ENCODE results near the gene AHRR. TPM values are rescaled to one million over a fixed set of nuclear protein-coding genes. Genes with fewer than 3 reads are reported as not detected.
A peak's percentile ranks its signal among the peaks of the same experiment; 100 is the strongest.

AHRR gene
- total RNA-seq, 1 donor from 2014 or later: 1.0 TPM

- Mint-ChIP-seq H3K27me3 (ENCODE audit: low read depth) (no peaks in the 10 kb centered on the region), H3K4me1 (peaks cover 15% of the 10 kb centered on the region), H3K9me3 (peaks cover 7% of the 10 kb centered on the region), H3K36me3 (ENCODE audit: low read depth) (peaks cover 48% of the 10 kb centered on the region), H3K4me3 (no peak overlapping the region), H3K27ac (ENCODE audit: unreplicated experiment) (no peak overlapping the region)
- no peak for DNase-seq (ENCODE audit: low read depth, low spot score)
- TF ChIP-seq, protein P1, sequence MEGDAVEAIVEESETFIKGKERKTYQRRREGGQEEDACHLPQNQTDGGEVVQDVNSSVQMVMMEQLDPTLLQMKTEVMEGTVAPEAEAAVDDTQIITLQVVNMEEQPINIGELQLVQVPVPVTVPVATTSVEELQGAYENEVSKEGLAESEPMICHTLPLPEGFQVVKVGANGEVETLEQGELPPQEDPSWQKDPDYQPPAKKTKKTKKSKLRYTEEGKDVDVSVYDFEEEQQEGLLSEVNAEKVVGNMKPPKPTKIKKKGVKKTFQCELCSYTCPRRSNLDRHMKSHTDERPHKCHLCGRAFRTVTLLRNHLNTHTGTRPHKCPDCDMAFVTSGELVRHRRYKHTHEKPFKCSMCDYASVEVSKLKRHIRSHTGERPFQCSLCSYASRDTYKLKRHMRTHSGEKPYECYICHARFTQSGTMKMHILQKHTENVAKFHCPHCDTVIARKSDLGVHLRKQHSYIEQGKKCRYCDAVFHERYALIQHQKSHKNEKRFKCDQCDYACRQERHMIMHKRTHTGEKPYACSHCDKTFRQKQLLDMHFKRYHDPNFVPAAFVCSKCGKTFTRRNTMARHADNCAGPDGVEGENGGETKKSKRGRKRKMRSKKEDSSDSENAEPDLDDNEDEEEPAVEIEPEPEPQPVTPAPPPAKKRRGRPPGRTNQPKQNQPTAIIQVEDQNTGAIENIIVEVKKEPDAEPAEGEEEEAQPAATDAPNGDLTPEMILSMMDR (conservative IDR thresholded peaks at IDR 0.05): no peak
These were observed 126.0 kb downstream of the AHRR start for GRCh38 chr5:447501-447900.

- DNase-seq (ENCODE audit: low read depth, low spot score): no peak
- Mint-ChIP-seq H3K27me3 (ENCODE audit: low read depth) (no peaks in the 10 kb centered on the region), H3K9me3 (peaks cover 7% of the 10 kb centered on the region), H3K4me3 (no peak overlapping the region), H3K4me1 (peaks cover 15% of the 10 kb centered on the region), H3K27ac (ENCODE audit: unreplicated experiment) (no peak overlapping the region), H3K36me3 (ENCODE audit: low read depth) (peaks cover 55% of the 10 kb centered on the region)
- TF ChIP-seq, protein P1 (conservative IDR thresholded peaks at IDR 0.05): no peak
These were observed 126.7 kb downstream of the AHRR start for GRCh38 chr5:448061-448765.

GRCh38 chr5:448766-449090 is 127.2 kb downstream of the AHRR start:
- Mint-ChIP-seq H3K4me1 (peaks cover 15% of the 10 kb centered on the region), H3K36me3 (ENCODE audit: low read depth) (peaks cover 60% of the 10 kb centered on the region), H3K27me3 (ENCODE audit: low read depth) (no peaks in the 10 kb centered on the region), H3K4me3 (no peak overlapping the region), H3K27ac (ENCODE audit: unreplicated experiment) (no peak overlapping the region), H3K9me3 (peaks cover 7% of the 10 kb centered on the region)
- DNase-seq (ENCODE audit: low read depth, low spot score): no peak
- TF ChIP-seq, protein P1 (conservative IDR thresholded peaks at IDR 0.05): no peak

DNA sequence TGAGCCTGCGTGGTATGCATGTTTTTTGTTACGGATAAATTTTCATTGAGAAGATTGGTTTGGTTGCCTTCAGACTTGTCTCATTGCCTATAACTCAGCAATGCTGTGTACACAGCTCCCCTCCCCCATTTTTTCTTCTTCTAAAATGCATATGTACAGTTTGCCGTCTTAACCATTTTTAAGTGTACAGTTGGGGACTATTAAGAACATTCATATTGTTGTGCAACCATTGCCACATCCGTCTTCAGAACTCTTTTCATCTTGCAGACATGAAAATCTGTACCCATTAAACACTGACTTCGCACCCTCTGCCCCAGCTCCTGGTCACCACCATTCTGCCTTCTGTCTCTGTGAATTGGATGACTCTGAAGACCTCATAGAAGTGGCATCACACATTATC is 127.6 kb downstream of the AHRR start:
- Mint-ChIP-seq H3K4me3 (peak overlapping the region; percentile 16), H3K27ac (ENCODE audit: unreplicated experiment) (no peak overlapping the region), H3K9me3 (peaks cover 7% of the 10 kb centered on the region), H3K36me3 (ENCODE audit: low read depth) (peaks cover 63% of the 10 kb centered on the region), H3K27me3 (ENCODE audit: low read depth) (no peaks in the 10 kb centered on the region), H3K4me1 (peaks cover 14% of the 10 kb centered on the region)
- DNase-seq (ENCODE audit: low read depth, low spot score): no peak
- TF ChIP-seq, protein P1 (conservative IDR thresholded peaks at IDR 0.05): no peak

- H3K27ac Mint-ChIP-seq (ENCODE audit: unreplicated experiment): no peak overlapping the region
- peaks cover 2% of the 10 kb centered on the region for H3K4me1 Mint-ChIP-seq
- H3K27me3 Mint-ChIP-seq (ENCODE audit: low read depth): no peaks in the 10 kb centered on the region
- TF ChIP-seq, protein P1 (conservative IDR thresholded peaks at IDR 0.05): no peak
- peaks cover 68% of the 10 kb centered on the region for H3K36me3 Mint-ChIP-seq (ENCODE audit: low read depth)
- H3K9me3 Mint-ChIP-seq: peaks cover 7% of the 10 kb centered on the region
- no peak for DNase-seq (ENCODE audit: low read depth, low spot score)
- no peak overlapping the region for H3K4me3 Mint-ChIP-seq
These were observed 130.3 kb downstream of the AHRR start for GRCh38 chr5:451587-452458.

All from neural crest cell (in vitro differentiated cells).